HepG2 (cell line): ENCODE results near the gene TCEA3.

Experiments
- RARG ChIP-seq: sonication (generic); formaldehyde crosslinking; IDR thresholded peaks from 2 replicates; pipeline ENCODE4 v1.4.0; 2020; ENCODE audit warnings: low read depth, mild to moderate bottlenecking, missing genetic modification reagents
- SIN3B ChIP-seq: fragments of 150-350 bp; IDR thresholded peaks from 2 replicates; pipeline ENCODE4 v1.6.1; 2014; ENCODE audit warnings: low read length
- ZBTB21 ChIP-seq: sonication (generic); formaldehyde crosslinking; IDR thresholded peaks from 2 replicates; pipeline ENCODE4 v1.4.0; 2020; ENCODE audit warnings: missing genetic modification reagents
- ZSCAN22 ChIP-seq: sonication (generic); formaldehyde crosslinking; IDR thresholded peaks from 2 replicates; pipeline ENCODE4 v1.4.0; 2020; ENCODE audit warnings: mild to moderate bottlenecking, missing genetic modification reagents

DNA sequence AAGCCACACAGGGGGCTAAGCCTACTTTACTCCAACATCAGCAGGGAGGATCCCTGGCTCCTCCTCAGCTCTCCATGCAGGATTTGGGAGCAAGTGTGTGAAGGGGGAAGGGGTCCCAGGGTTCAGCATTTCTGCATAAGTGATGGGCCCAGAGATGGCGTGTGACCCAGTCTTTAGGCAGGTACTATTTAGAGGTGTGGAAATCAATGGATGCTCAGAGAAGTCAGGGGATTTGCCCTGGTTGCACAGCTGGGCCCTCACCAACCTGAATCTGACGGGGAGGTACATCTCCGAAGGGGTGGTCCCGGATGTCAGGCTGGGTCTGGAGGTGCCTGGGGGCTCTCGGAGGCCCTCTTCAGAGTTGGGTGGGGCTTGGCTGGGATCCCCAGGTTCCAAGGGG is 6.9 kb upstream of the TCEA3 start:
- TF ChIP-seq ZBTB21 (CRISPR knock-in tag): no peak
- TF ChIP-seq SIN3B: no peak
- no peak for TF ChIP-seq ZSCAN22 (CRISPR knock-in tag)
- no peak for TF ChIP-seq RARG (CRISPR knock-in tag)
